ENCODE results near the gene FER1L5. TPM values are rescaled to one million over a fixed set of nuclear protein-coding genes. Genes with fewer than 3 reads are reported as not detected.

Gene FER1L5
- total and polyA plus RNA-seq, 2 of the 8 experiments (the other 6 are each of a cell fraction or from before 2014, with no cell fraction given): 0.23 to 0.88 TPM

GRCh38 chr2:96636551-96637171, 5.9 kb upstream of the FER1L5 start (continued):
- TF ChIP-seq BRCA1 (IDR thresholded peaks at IDR 0.05; ENCODE audit: low read depth, low read length): no peak
- TF ChIP-seq KDM5A (IDR thresholded peaks at IDR 0.05; ENCODE audit: low read length): no peak
- TF ChIP-seq SAP30 (IDR thresholded peaks at IDR 0.05; ENCODE audit: insufficient read depth, insufficient replicate concordance, low read length): no peak
